Breast epithelium (tissue), 4 donors: ENCODE measurements around the gene SMDT1. TPM values are rescaled to one million over a fixed set of nuclear protein-coding genes. Genes with fewer than 3 reads are reported as not detected.
"Not testable (repeated sequence)": the region's sequence is repeated elsewhere in the genome, so short reads cannot be mapped to it uniquely, and the experiment has no call there.

Experiments
- DNase-seq, 2 donors: peaks; one replicate each; pipeline ENCODE4 v3.0.0-alpha.2; 2019; ENCODE audit warnings: low spot score in 2 of 2
- H3K27ac ChIP-seq, 2 donors: fragments of 200-600 bp; sonication (generic) in 1 of 2; one replicate each; pipeline ENCODE4 v1.5.1; 2016 to 2019; ENCODE audit warnings: mild to moderate bottlenecking in 1 of 2
- H3K27me3 ChIP-seq, 2 donors: fragments of 200-600 bp; sonication (generic) in 1 of 2; one replicate each; pipeline versions ENCODE4 v1.5.1 to v1.6.0; 2017 to 2019; ENCODE audit warnings: control low read depth in 1 of 2, mild to moderate bottlenecking in 1 of 2
- H3K36me3 ChIP-seq: fragments of 200-600 bp; one replicate; pipeline ENCODE4 v1.5.1; 2019
- H3K4me1 ChIP-seq, 2 donors: fragments of 200-600 bp; sonication (generic); one replicate each; pipeline ENCODE4 v1.5.1; 2016 to 2019; ENCODE audit warnings: control low read depth in 1 of 2
- H3K4me3 ChIP-seq, 3 donors: fragments of 200-600 bp; sonication (generic); 1 replicate in 2 of 3; 2 replicates in 1 of 3; pipeline ENCODE4 v1.5.1; 2016 to 2019; ENCODE audit warnings: mild to moderate bottlenecking in 3 of 3, moderate library complexity in 2 of 3
- H3K9me3 ChIP-seq, 2 donors: fragments of 200-600 bp; sonication (generic) in 1 of 2; one replicate each; pipeline ENCODE4 v1.5.1; 2016 to 2019; ENCODE audit warnings: control low read depth in 1 of 2
- POLR2A ChIP-seq: fragments of 450-650 bp; IDR thresholded peaks from one replicate; pipeline ENCODE4 v1.6.1; 2016; ENCODE audit warnings: antibody characterized with exemption, mild to moderate bottlenecking, moderate library complexity
- POLR2AphosphoS5 ChIP-seq, 3 donors: sonication (generic); formaldehyde crosslinking; IDR thresholded peaks; one replicate each; pipeline ENCODE4 v1.6.1; 2017; ENCODE audit warnings: antibody characterized with exemption in 3 of 3
- intact Hi-C: fragments of 100-400 bp; cut with DNase I; formaldehyde crosslinking; loops from one replicate; pipeline ENCODE4 v1.15.1; 2023; ENCODE audit warnings: low total_unique reads
- total RNA-seq, 3 donors: library from RNA; depleted of rRNA; stranded (reverse); fragments of >200 nt; gene quantifications; one replicate each; pipeline ENCODE4 v1.1.0, GENCODE V29; 2016
- TF ChIP-seq, protein P1 (sequence below), 3 donors: fragments of 450-650 bp; IDR thresholded peaks; one replicate each; pipeline ENCODE4 v1.5.1; 2016 to 2017; ENCODE audit warnings: antibody characterized with exemption in 3 of 3, mild to moderate bottlenecking in 3 of 3, moderate library complexity in 3 of 3

Gene SMDT1
- total RNA-seq, 3 donors from 2014 or later, result 13.9 to 19.7 (median 16.2) TPM

DNA sequence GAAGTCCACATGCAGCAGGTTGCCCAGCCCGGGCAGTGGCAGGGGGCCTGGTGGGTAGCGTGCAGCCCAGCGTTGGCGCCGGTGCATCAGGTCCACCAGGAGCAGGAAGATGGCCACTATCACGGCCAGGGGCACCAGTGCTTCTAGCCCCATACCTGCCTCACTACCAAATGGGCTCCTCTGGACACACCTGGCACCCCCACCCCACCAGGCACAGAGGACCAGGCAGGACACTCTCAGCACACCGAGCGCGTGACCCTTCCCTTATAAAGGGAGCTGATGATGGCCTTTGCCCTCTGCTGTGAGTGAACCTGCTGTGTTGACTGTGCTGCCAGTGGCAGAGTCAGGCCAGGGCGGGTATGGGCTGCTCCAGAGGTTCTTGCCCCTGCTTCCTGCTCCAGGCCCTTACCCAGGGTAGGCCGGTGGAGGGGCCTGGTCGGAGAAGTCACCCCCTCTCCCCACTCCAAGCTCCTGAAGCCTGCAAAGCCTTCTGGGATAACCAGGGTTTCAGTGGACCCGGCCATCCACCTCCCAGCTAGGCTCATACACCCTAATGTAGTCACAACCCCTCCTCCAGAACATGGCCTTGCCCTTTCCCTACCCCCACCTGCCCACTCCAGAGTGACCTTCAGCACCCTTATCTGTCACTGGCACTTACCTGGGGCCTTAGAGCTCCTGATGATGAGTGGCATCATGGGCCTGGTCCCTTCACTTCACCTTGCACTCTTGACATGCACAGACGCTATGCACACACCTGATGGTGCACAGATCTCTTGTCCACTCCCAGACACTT is 51.3 kb downstream of the SMDT1 start, which contains the start of gene CYP2D6:
TSS of gene CYP2D6 (minus strand) at position 172 of the 793 bp plus-strand sequence. CDS start at position 153, 19 bp downstream.
- intact Hi-C loops, H3K4me3 ChIP-seq, H3K27ac ChIP-seq, H3K27me3 ChIP-seq, H3K36me3 ChIP-seq, H3K9me3 ChIP-seq, H3K4me1 ChIP-seq: not testable (repeated sequence)
- peak in 1 of 2 donors; percentile 28 for DNase-seq

DNA sequence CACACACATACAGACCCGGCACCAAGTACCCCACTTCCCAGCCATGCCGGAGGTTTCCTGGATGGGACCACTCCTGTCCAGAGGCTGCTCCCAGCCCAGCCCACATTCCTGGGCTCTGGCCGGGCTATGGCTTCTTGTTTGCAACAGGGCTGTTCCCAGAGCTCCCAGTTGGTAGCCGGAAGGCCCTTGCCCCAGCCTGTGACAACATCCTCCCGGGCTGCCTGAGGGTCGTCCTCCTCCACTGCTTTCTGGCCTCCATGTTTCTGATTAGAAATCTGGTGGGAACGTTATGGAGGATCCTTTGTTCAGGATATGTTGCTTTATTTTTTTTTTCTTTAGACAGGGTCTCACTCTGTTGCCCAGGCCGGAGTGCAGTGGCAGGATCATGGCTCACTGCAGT is 52.1 kb downstream of the SMDT1 start:
- DNase-seq, result peak in 1 of 2 donors; percentile 47
- H3K9me3 ChIP-seq, result no peaks in the 10 kb centered on the region

DNA sequence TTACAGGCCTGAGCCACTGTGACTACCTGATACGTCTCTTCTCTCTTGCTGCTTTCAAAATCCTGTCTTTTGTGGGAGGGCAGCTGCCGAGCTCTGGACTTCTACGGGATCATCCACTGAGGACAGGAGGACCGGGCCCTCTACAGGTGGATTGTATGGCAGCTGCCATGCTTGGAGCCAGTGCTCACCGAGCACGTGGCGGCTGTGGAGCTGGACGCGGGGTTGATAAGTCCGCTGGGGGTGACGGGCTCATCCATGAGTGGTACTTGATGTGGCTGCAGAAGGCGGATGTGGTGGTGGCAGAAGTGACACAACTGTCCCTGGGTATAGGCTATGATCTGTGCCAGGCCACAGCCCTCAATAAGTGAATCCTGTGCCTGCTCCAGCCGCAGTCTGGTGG is 53.0 kb downstream of the SMDT1 start:
- intact Hi-C loops, result no loop called here
- Histone ChIP-seq H3K36me3 (no peaks in the 10 kb centered on the region), H3K27ac (no peak overlapping the region), H3K4me3 (no peak overlapping the region), H3K9me3 (no peaks in the 10 kb centered on the region), H3K4me1 (no peaks in the 10 kb centered on the region), H3K27me3 (no peaks in the 10 kb centered on the region)
- TF ChIP-seq POLR2AphosphoS5 (IDR thresholded peaks at IDR 0.05) (no peak), POLR2A (no peak)
- TF ChIP-seq, protein P1, sequence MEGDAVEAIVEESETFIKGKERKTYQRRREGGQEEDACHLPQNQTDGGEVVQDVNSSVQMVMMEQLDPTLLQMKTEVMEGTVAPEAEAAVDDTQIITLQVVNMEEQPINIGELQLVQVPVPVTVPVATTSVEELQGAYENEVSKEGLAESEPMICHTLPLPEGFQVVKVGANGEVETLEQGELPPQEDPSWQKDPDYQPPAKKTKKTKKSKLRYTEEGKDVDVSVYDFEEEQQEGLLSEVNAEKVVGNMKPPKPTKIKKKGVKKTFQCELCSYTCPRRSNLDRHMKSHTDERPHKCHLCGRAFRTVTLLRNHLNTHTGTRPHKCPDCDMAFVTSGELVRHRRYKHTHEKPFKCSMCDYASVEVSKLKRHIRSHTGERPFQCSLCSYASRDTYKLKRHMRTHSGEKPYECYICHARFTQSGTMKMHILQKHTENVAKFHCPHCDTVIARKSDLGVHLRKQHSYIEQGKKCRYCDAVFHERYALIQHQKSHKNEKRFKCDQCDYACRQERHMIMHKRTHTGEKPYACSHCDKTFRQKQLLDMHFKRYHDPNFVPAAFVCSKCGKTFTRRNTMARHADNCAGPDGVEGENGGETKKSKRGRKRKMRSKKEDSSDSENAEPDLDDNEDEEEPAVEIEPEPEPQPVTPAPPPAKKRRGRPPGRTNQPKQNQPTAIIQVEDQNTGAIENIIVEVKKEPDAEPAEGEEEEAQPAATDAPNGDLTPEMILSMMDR (IDR thresholded peaks at IDR 0.05), result no peak
- peak in 1 of 2 donors; percentile 49 for DNase-seq

More for the DNA sequence above, 52.1 kb downstream of the SMDT1 start:
- no peak overlapping the region for H3K4me3 ChIP-seq
- H3K27me3 ChIP-seq, result no peaks in the 10 kb centered on the region
- no peaks in the 10 kb centered on the region for H3K4me1 ChIP-seq
- H3K27ac ChIP-seq, result no peak overlapping the region
- intact Hi-C loops, result no loop called here
- no peaks in the 10 kb centered on the region for H3K36me3 ChIP-seq
- TF ChIP-seq POLR2AphosphoS5 (IDR thresholded peaks at IDR 0.05) (no peak), POLR2A (no peak)
- TF ChIP-seq, protein P1 (IDR thresholded peaks at IDR 0.05), result no peak

Other genes with a start within 250 kb of the SMDT1 start
- 10 to 100 TPM; 20.8 to 33.5 (median 32.1) TPM for gene SREBF2, start 246.6 kb upstream of the SMDT1 start, total RNA-seq
- not detected for gene SHISA8, start 164.6 kb upstream of the SMDT1 start, total RNA-seq
- under 1 TPM; under 0.01 to 0.33 (median 0.15) TPM for gene TNFRSF13C, start 152.9 kb upstream of the SMDT1 start, total RNA-seq
- 1 to 10 TPM; 1.5 to 2.9 (median 1.9) TPM for gene CENPM, start 132.5 kb upstream of the SMDT1 start, total RNA-seq
- 1 to 10 TPM in 2 of 3 donors, under 1 TPM in 1; 0.16 to 2.2 (median 1.6) TPM for gene SEPTIN3, start 110.3 kb upstream of the SMDT1 start, total RNA-seq
- gene WBP2NL, start 80.9 kb upstream of the SMDT1 start, total RNA-seq, result 10 to 100 TPM in 1 of 3 donors, 1 to 10 TPM in 1, under 1 TPM in 1; 0.96 to 12.3 (median 2.0) TPM
- gene NAGA, start 8.9 kb upstream of the SMDT1 start, total RNA-seq, result 10 to 100 TPM; 22.9 to 38.9 (median 27.2) TPM
- 10 to 100 TPM; 11.5 to 18.0 (median 11.6) TPM for gene PHETA2, start 5.5 kb upstream of the SMDT1 start, total RNA-seq
- gene NDUFA6, start 11.1 kb downstream of the SMDT1 start, total RNA-seq, result 10 to 100 TPM; 37.3 to 61.1 (median 45.2) TPM
- 1 to 10 TPM in 1 of 3 donors, under 1 TPM in 2; 0.16 to 2.0 (median 0.73) TPM for gene CYP2D6, start 51.1 kb downstream of the SMDT1 start, total RNA-seq
- 10 to 100 TPM; 24.2 to 43.3 (median 36.1) TPM for gene TCF20, start 191.0 kb downstream of the SMDT1 start, total RNA-seq